Heart left ventricle (tissue), 16 donors: ENCODE measurements around the gene KCP. TPM values are rescaled to one million over a fixed set of nuclear protein-coding genes. Genes with fewer than 3 reads are reported as not detected.

Source experiments
- ATAC-seq, 4 donors: fragments of 200-7000 bp; cut with Tn5 transposase; one replicate each; pipeline ENCODE4 v1.9.1; 2020 to 2022; ENCODE audit warnings: moderate library complexity in 4 of 4, mild to moderate bottlenecking in 3 of 4, moderate number of reproducible peaks in 1 of 4
- DNase-seq, 5 donors: peaks; one replicate each; pipeline ENCODE4 v3.0.0-alpha.2; 2020
- H3K27ac ChIP-seq, 12 donors: fragments of 200-600 bp; sonication (generic) in 4 of 12; one replicate each; pipeline versions ENCODE4 v1.5.0 to v1.8.0; 2016 to 2022; ENCODE audit warnings: mild to moderate bottlenecking in 2 of 12
- H3K27me3 ChIP-seq, 9 donors: fragments of 200-600 bp; sonication (generic) in 2 of 9; one replicate each; pipeline versions ENCODE4 v1.5.1 to v1.8.0; 2016 to 2022; ENCODE audit warnings: mild to moderate bottlenecking in 3 of 9
- H3K36me3 ChIP-seq, 9 donors: fragments of 200-600 bp; sonication (generic) in 2 of 9; one replicate each; pipeline versions ENCODE4 v1.5.0 to v1.8.0; 2018 to 2022; ENCODE audit warnings: mild to moderate bottlenecking in 2 of 9
- H3K4me1 ChIP-seq, 12 donors: fragments of 200-600 bp; sonication (generic) in 4 of 12; one replicate each; pipeline versions ENCODE4 v1.5.0 to v1.8.0; 2016 to 2022; ENCODE audit warnings: mild to moderate bottlenecking in 3 of 12
- H3K4me3 ChIP-seq, 12 donors: fragments of 200-600 bp; sonication (generic) in 4 of 12; one replicate each; pipeline versions ENCODE4 v1.5.0 to v1.8.0; 2017 to 2022; ENCODE audit warnings: mild to moderate bottlenecking in 9 of 12, moderate library complexity in 4 of 12
- H3K9me3 ChIP-seq, 12 donors: fragments of 200-600 bp; sonication (generic) in 4 of 12; one replicate each; pipeline versions ENCODE4 v1.5.0 to v1.8.0; 2016 to 2022; ENCODE audit warnings: mild to moderate bottlenecking in 1 of 12
- CTCF ChIP-seq, 12 donors: fragments of 200-600 bp; sonication (generic) in 4 of 12; IDR thresholded peaks; one replicate each; pipeline versions ENCODE4 v1.5.0 to v1.8.0; 2018 to 2022; ENCODE audit warnings: antibody characterized with exemption in 12 of 12, mild to moderate bottlenecking in 5 of 12
- POLR2A ChIP-seq, 2 donors: fragments of 450-650 bp; IDR thresholded peaks; one replicate each; pipeline ENCODE4 v1.6.1; 2017; ENCODE audit warnings: antibody characterized with exemption in 2 of 2, mild to moderate bottlenecking in 2 of 2, moderate library complexity in 2 of 2
- WGBS, 4 donors: extraction: QIAGEN DNeasy Blood & Tissue Kit in 2 of 4; methylation state at CpG; one replicate each; pipeline versions ENCODE4 v1.1.5 to v1.1.7; 2013 to 2018; 5-methylcytosine and 5-hydroxymethylcytosine counted together
- intact Hi-C, 10 donors: fragments of 100-400 bp; cut with DNase I; formaldehyde crosslinking; loops; one replicate each; pipeline versions ENCODE4 v1.11.1 to v1.14.2; 2022
- polyA plus RNA-seq, 2 donors: library from polyadenylated mRNA; stranded (reverse); fragments of 200-250 nt; gene quantifications; one replicate each; pipeline ENCODE4 v1.2.3, GENCODE V29; 2013
- total RNA-seq, 9 donors: library from RNA; depleted of rRNA in 2 of 9; stranded (reverse); fragments of >200 nt in 2 of 9; fragmentation: NEBNext Ultra II Directional in 3 of 9; extraction: Animal tissue kit (Norgen Biotek cat#: 25700) in 3 of 9; gene quantifications; one replicate each; pipeline versions ENCODE4 v1.1.0 to v1.2.4, GENCODE V29; 2016 to 2023
- donor health status: ischemic (EF 13 %, LVEDD 7.1; RV severe dilation, severe dysfunction).
- donor health status: healthy with polysubstance abuse.
- donor health status: DM: no; HTN: yes; CAD: no.
- donor health status: DM: no; HTN: no; CAD: no.
- donor health status: ischemic (EF 25% LVEDD 6.9; RV normal size, moderate dysfunction).
- donor health status: ischemic (EF 25% LVEDD 5.7; RV mildly dilated, moderate dysfunction).
- donor health status: healthy.
- donor health status: DM: yes; HTN: yes; CAD: no.
- donor health status: ischemic (EF 35%, LVEDD 5.7; RV mildly dilated, moderate dysfunction).
- donor health status: nonischemic (EF 11% LVEDD 7.7; RV severe dilation, severe dysfunction).
- donor health status: DM: yes; HTN: yes; CAD: no.
- donor health status: PGD.
- donor health status: ischemic (EF 29% LVEDD 5.4; RV normal size, mild dysfunction).
- donor health status: nonischemic (EF 23%, LVEDD 6.1; RV moderate dilation, normal function).

KCP gene
- total and polyA plus RNA-seq, 11 donors, result 0.14 to 1.3 (median 0.29) TPM; not detected in 1

- H3K4me3 ChIP-seq, result no peak overlapping the region
- ATAC-seq (peak in 1 of 4 donors; percentile 32), DNase-seq (peak in 2 of 5 donors; percentile 8)
- 80 to 89% (median 83%) methylated on average over 11 to 16 of the region's 16 CpGs for WGBS, 4 donors
- H3K27me3 ChIP-seq, result peaks cover 2 to 45% (median 14%) of the 10 kb centered on the region in 9 donors
- TF ChIP-seq POLR2A (IDR thresholded peaks at IDR 0.05) (no peak), CTCF (IDR thresholded peaks at IDR 0.05) (no peak)
- no peaks in the 10 kb centered on the region for H3K9me3 ChIP-seq
- no peaks in the 10 kb centered on the region for H3K4me1 ChIP-seq
- no peaks in the 10 kb centered on the region for H3K36me3 ChIP-seq
- no peak overlapping the region for H3K27ac ChIP-seq
- intact Hi-C loops, result no loop called here
These were observed 12.2 kb upstream of the KCP start for GRCh38 chr7:128922496-128923410.

DNA sequence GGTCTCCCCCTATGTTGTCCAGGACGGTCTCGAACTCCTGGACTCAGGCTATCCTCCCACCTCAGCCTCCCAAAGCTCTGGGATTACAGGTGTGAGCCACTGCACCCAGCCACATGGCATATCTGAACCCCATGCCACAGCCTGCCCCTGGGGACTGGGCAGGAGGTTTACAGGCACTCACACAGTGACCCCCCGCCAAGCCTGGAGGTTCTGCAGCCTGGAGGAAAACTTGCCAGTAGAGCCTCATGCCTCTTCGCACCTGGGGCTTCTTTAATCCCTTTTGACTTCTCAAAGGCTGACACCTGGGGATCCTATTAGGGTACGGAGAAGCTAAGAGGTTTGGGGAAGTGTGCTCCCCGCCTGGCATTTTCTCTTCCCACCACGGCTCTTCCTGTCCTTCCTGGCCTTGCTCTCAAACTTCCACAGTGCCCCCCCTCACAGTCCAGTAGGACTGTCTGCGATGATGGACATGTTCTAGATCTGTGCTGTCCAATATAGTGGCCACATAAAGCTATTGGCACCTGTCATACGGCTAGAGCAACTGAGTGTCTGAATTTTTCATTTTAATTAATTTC lies 11.4 kb upstream of the KCP start:
- 65 to 79% (median 72%) methylated on average over 9 of the region's 9 CpGs for WGBS, 4 donors
- peaks cover 2 to 45% (median 14%) of the 10 kb centered on the region in 9 donors for H3K27me3 ChIP-seq
- H3K36me3 ChIP-seq, result no peaks in the 10 kb centered on the region
- H3K27ac ChIP-seq, result no peak overlapping the region
- H3K9me3 ChIP-seq, result no peaks in the 10 kb centered on the region
- intact Hi-C loops, result no loop called here
- no peaks in the 10 kb centered on the region for H3K4me1 ChIP-seq
- no peak overlapping the region for H3K4me3 ChIP-seq
- DNase-seq (peak in 1 of 5 donors; percentile 13), ATAC-seq (no peak)
- TF ChIP-seq POLR2A (IDR thresholded peaks at IDR 0.05), result no peak
- no peak for TF ChIP-seq CTCF (IDR thresholded peaks at IDR 0.05)

GRCh38 chr7:128920913-128921582 lies 10.5 kb upstream of the KCP start:
- H3K36me3 ChIP-seq, result no peaks in the 10 kb centered on the region
- H3K27ac ChIP-seq, result no peak overlapping the region
- H3K9me3 ChIP-seq, result no peaks in the 10 kb centered on the region
- intact Hi-C loops, result no loop called here
- no peak for TF ChIP-seq CTCF (IDR thresholded peaks at IDR 0.05)
- no peak for TF ChIP-seq POLR2A (IDR thresholded peaks at IDR 0.05)
- H3K4me3 ChIP-seq, result no peak overlapping the region
- 43 to 57% (median 46%) methylated on average over 13 of the region's 13 CpGs for WGBS, 4 donors
- H3K27me3 ChIP-seq, result peaks cover 4 to 52% (median 16%) of the 10 kb centered on the region in 9 donors
- DNase-seq, result peak in 3 of 5 donors; percentile 3 to 26 (median 16)
- ATAC-seq, result no peak
- H3K4me1 ChIP-seq, result peaks cover 0 to 2% (median 0%) of the 10 kb centered on the region in 12 donors
